Fibroblast of lung (primary cell): ENCODE measurements around the gene POFUT2.

ENCODE experiments used
- CTCF ChIP-seq, 2 donors: IDR thresholded peaks in 1 of 2; conservative IDR thresholded peaks in 1 of 2; 1 replicate in 1 of 2; 2 replicates in 1 of 2; pipeline ENCODE4 v1.5.1; 2011 to 2012; ENCODE audit warnings: low read length in 2 of 2, control low read depth in 1 of 2, inconsistent platforms in 1 of 2, low read depth in 1 of 2, mild to moderate bottlenecking in 1 of 2
- EZH2 ChIP-seq: IDR thresholded peaks from 2 replicates; pipeline ENCODE4 v1.5.1; 2012; ENCODE audit warnings: low read length, control low read depth, mild to moderate bottlenecking; ENCODE audit errors: missing control alignments

GRCh38 chr21:45284456-45284741 lies 3.3 kb downstream of the POFUT2 start:
- TF ChIP-seq CTCF (conservative IDR thresholded peaks at IDR 0.05 in 1 of 2, IDR thresholded peaks at IDR 0.05 in 1 of 2; ENCODE audit: low read depth in 1 of 2, low read length in 2 of 2) (no peak), EZH2 (no peak)
